HL-60 (cell line): ENCODE results near the gene KCNT1.

Experiments
- SPI1 ChIP-seq: IDR thresholded peaks from 2 replicates; pipeline ENCODE4 v1.6.1; 2012; ENCODE audit warnings: low read depth, mild to moderate bottlenecking, borderline replicate concordance
- TF ChIP-seq, protein P1 (sequence below): IDR thresholded peaks from one replicate; pipeline ENCODE4 v1.5.1; 2011; ENCODE audit warnings: low read length, control low read depth, inconsistent platforms; ENCODE audit not compliant: insufficient read depth

DNA sequence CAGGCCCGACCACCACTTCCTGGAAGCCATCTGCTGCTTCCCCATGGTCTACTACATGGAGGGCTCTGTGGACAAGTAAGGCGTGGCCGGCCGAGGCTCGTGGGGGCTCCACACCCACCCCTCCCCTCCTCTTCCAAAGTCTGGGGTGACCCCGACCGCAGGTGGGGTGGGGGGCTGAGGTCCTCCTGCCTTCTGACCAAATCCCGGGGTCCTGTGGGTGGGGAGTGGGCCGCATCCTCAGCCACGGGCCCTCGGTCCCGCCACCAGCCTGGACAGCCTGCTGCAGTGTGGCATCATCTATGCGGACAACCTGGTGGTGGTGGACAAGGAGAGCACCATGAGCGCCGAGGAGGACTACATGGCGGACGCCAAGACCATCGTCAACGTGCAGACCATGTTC, 76.4 kb downstream of the KCNT1 start:
- TF ChIP-seq SPI1 = no peak
- TF ChIP-seq, protein P1, sequence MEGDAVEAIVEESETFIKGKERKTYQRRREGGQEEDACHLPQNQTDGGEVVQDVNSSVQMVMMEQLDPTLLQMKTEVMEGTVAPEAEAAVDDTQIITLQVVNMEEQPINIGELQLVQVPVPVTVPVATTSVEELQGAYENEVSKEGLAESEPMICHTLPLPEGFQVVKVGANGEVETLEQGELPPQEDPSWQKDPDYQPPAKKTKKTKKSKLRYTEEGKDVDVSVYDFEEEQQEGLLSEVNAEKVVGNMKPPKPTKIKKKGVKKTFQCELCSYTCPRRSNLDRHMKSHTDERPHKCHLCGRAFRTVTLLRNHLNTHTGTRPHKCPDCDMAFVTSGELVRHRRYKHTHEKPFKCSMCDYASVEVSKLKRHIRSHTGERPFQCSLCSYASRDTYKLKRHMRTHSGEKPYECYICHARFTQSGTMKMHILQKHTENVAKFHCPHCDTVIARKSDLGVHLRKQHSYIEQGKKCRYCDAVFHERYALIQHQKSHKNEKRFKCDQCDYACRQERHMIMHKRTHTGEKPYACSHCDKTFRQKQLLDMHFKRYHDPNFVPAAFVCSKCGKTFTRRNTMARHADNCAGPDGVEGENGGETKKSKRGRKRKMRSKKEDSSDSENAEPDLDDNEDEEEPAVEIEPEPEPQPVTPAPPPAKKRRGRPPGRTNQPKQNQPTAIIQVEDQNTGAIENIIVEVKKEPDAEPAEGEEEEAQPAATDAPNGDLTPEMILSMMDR = no peak
